ENCODE data around the gene CPVL.

The CPVL gene

GRCh38 chr7:28992798-28993197, 153.5 kb downstream of the CPVL start:
- no peak for DNase-seq

- no peak for DNase-seq
Measured at GRCh38 chr7:28990200-28990960, 156.0 kb downstream of the CPVL start.

GRCh38 chr7:28989211-28989980, 156.9 kb downstream of the CPVL start:
- no peak for DNase-seq

- no peak for DNase-seq
Measured at GRCh38 chr7:28988810-28989209, 157.5 kb downstream of the CPVL start.

- no peak for DNase-seq
Measured at GRCh38 chr7:28988091-28988490, 158.2 kb downstream of the CPVL start.

- DNase-seq, result no peak
Measured at GRCh38 chr7:28986765-28987110, 159.6 kb downstream of the CPVL start.

- no peak for DNase-seq
Measured at GRCh38 chr7:28986028-28986764, 160.1 kb downstream of the CPVL start.

- no peak for DNase-seq
Measured at GRCh38 chr7:28984631-28985030, 161.7 kb downstream of the CPVL start.

GRCh38 chr7:28984217-28984616, 162.1 kb downstream of the CPVL start:
- no peak for DNase-seq

- DNase-seq, result no peak
Measured at GRCh38 chr7:28983396-28984190, 162.7 kb downstream of the CPVL start.

GRCh38 chr7:28981161-28981465, 165.2 kb downstream of the CPVL start:
- no peak for DNase-seq

- no peak for DNase-seq
Measured at GRCh38 chr7:28980451-28981160, 165.7 kb downstream of the CPVL start.

- DNase-seq, result no peak
Measured at GRCh38 chr7:28979776-28980175, 166.6 kb downstream of the CPVL start.

- no peak for DNase-seq
Measured at GRCh38 chr7:28977881-28978280, 168.5 kb downstream of the CPVL start.

- DNase-seq, result no peak
Measured at GRCh38 chr7:28976022-28976421, 170.3 kb downstream of the CPVL start.

- no peak for DNase-seq
Measured at GRCh38 chr7:28973591-28973990, 172.7 kb downstream of the CPVL start.

GRCh38 chr7:28964056-28964455, 182.3 kb downstream of the CPVL start:
- no peak for DNase-seq

GRCh38 chr7:28961972-28962371, 184.4 kb downstream of the CPVL start:
- no peak for DNase-seq

GRCh38 chr7:28960071-28960840, 186.1 kb downstream of the CPVL start:
- no peak for DNase-seq

GRCh38 chr7:28958980-28959347, 187.4 kb downstream of the CPVL start:
- DNase-seq, result no peak

- DNase-seq, result no peak
Measured at GRCh38 chr7:28958235-28958979, 187.9 kb downstream of the CPVL start, which contains the start of gene TRIL. Gene TRIL, minus strand, starts transcription at chr7:28958330. Its CDS starts 284 bp downstream, at chr7:28958046.
